GM19438 (cell line): ENCODE measurements around the gene NEURL1B.
"Not testable (repeated sequence)": the region's sequence is repeated elsewhere in the genome, so short reads cannot be mapped to it uniquely, and the experiment has no call there.

Experiments used
- ATAC-seq: cut with Tn5 transposase; IDR thresholded peaks from one replicate; pipeline ENCODE4 v1.9.1; 2021; ENCODE audit warnings: low read depth; ENCODE audit not compliant: unreplicated experiment

NEURL1B gene

GRCh38 chr5:172710676-172711075, 69.6 kb downstream of the NEURL1B start:
- no peak for ATAC-seq

- ATAC-seq: not testable (repeated sequence)
Observed at GRCh38 chr5:172711321-172711861, 70.3 kb downstream of the NEURL1B start.

- ATAC-seq: no peak
Observed at GRCh38 chr5:172712610-172713009, 71.5 kb downstream of the NEURL1B start.

- ATAC-seq: no peak
Observed at GRCh38 chr5:172713113-172713808, 72.2 kb downstream of the NEURL1B start.

GRCh38 chr5:172713809-172714490, 72.9 kb downstream of the NEURL1B start:
- no peak for ATAC-seq

- ATAC-seq: peak; percentile 75
Observed at GRCh38 chr5:172714491-172715420, 73.7 kb downstream of the NEURL1B start.

- ATAC-seq: no peak
Observed at GRCh38 chr5:172715421-172715780, 74.3 kb downstream of the NEURL1B start.

GRCh38 chr5:172715931-172716682, 75.0 kb downstream of the NEURL1B start:
- ATAC-seq: no peak

- ATAC-seq: peak; percentile 49
Observed at GRCh38 chr5:172716796-172717313, 75.8 kb downstream of the NEURL1B start.

GRCh38 chr5:172717481-172718195, 76.6 kb downstream of the NEURL1B start:
- ATAC-seq: no peak

GRCh38 chr5:172718527-172719114, 77.6 kb downstream of the NEURL1B start:
- ATAC-seq: no peak

GRCh38 chr5:172719211-172719610, 78.1 kb downstream of the NEURL1B start:
- no peak for ATAC-seq

- ATAC-seq: no peak
Observed at GRCh38 chr5:172720655-172721054, 79.6 kb downstream of the NEURL1B start.

- no peak for ATAC-seq
Observed at GRCh38 chr5:172721455-172722326, 80.6 kb downstream of the NEURL1B start.

GRCh38 chr5:172722327-172722815, 81.3 kb downstream of the NEURL1B start:
- no peak for ATAC-seq

GRCh38 chr5:172723508-172723907, 82.4 kb downstream of the NEURL1B start:
- ATAC-seq: no peak

GRCh38 chr5:172724242-172725183, 83.5 kb downstream of the NEURL1B start:
- ATAC-seq: no peak
